ENCODE data around the gene IP6K3.

Gene IP6K3

GRCh38 chr6:33686981-33687975 is 59.4 kb downstream of the IP6K3 start:
- no peak overlapping the region for H3K4me3 ChIP-seq (replicated peaks; ENCODE audit: low read depth, low read length)
- no peaks in the 10 kb centered on the region for H3K27me3 ChIP-seq (replicated peaks; ENCODE audit: control insufficient read depth, insufficient read depth, low read length)
- TF ChIP-seq CTCF (IDR thresholded peaks at IDR 0.05; ENCODE audit: insufficient read depth, low read length, poor library complexity, severe bottlenecking), result no peak
- no peak for DNase-seq (ENCODE audit: extremely low read depth, insufficient read length)
- peaks cover 56% of the 10 kb centered on the region for H3K36me3 ChIP-seq (ENCODE audit: control insufficient read depth, insufficient read depth, low read length)

DNA sequence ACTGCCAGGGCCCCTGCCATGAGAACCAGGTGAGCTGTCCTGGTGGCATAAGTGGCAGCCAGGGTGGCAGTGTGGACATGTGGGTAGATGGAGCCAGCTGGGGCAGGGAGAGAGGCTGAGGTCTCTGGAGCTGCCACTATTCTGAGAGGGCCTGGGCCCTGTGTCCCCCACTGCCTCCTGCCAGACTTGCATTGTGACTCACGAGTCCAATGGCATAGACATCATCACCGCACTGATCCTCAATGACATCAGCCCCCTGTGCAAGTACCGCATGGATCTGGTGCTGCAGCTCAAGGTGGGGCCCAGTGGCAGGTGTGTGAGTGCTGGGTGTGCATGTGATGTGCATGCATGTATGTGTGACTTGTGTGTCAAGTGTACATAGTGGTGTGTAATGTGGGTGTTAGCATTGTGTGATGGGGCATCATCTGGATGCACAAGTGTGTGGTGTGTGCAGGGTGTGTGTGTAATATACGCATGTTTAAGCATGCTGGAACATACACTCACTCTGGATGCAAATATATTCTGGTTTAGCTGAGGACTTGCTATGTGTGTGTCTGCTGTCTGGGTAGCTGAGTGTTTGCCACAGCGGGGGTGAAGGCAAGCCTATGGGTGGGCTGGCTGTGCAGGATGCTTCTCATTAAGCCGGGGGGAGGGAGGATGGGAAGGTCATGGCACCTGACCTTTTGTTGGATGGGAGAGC is 60.3 kb downstream of the IP6K3 start:
- no peak for DNase-seq (ENCODE audit: extremely low read depth, insufficient read length)
- no peak for TF ChIP-seq CTCF (IDR thresholded peaks at IDR 0.05; ENCODE audit: insufficient read depth, low read length, poor library complexity, severe bottlenecking)
- no peak overlapping the region for H3K4me3 ChIP-seq (replicated peaks; ENCODE audit: low read depth, low read length)
- peaks cover 50% of the 10 kb centered on the region for H3K36me3 ChIP-seq (ENCODE audit: control insufficient read depth, insufficient read depth, low read length)
- H3K27me3 ChIP-seq (replicated peaks; ENCODE audit: control insufficient read depth, insufficient read depth, low read length), result no peaks in the 10 kb centered on the region

DNA sequence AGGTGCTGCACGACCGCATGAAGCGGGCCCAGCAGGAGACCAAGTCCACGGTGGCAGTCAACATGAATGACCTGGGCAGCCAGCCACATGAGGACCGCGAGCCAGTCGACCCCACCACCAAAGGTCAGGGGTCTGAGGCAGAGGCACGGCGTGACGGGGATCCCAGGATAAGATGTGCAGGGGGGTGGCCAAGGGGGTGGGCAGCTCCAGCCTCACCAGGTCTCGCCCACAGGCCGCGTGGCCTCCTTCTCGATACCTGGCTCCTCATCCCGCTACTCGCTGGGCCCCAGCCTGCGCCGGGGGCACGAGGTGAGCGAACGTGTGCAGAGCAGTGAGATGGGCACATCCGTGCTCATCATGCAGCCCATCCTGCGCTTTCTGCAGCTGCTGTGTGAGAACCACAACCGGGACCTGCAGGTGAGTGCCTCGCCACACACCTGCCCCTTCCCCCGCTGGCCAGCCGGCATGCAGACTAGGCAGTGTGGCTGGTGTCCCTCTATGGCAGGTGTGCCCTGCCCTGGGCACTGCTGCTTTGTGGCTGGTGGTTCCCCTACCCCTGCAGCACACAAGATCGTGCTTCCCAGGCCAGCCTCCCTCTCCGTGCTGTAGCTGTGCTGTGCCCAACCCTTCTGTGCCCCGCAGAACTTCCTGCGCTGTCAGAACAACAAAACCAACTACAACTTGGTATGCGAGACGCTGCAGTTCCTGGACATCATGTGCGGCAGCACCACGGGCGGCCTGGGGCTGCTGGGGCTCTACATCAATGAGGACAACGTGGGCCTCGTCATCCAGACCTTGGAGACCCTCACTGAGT is 61.1 kb downstream of the IP6K3 start:
- Histone ChIP-seq H3K27me3 (replicated peaks; ENCODE audit: control insufficient read depth, insufficient read depth, low read length) (no peaks in the 10 kb centered on the region), H3K4me3 (replicated peaks; ENCODE audit: low read depth, low read length) (no peak overlapping the region), H3K36me3 (ENCODE audit: control insufficient read depth, insufficient read depth, low read length) (peaks cover 46% of the 10 kb centered on the region)
- DNase-seq (ENCODE audit: extremely low read depth, insufficient read length), result no peak
- TF ChIP-seq CTCF (IDR thresholded peaks at IDR 0.05; ENCODE audit: insufficient read depth, low read length, poor library complexity, severe bottlenecking), result no peak

- no peaks in the 10 kb centered on the region for H3K27me3 ChIP-seq (replicated peaks; ENCODE audit: control insufficient read depth, insufficient read depth, low read length)
- no peak overlapping the region for H3K4me3 ChIP-seq (replicated peaks; ENCODE audit: low read depth, low read length)
- DNase-seq (ENCODE audit: extremely low read depth, insufficient read length), result no peak
- TF ChIP-seq CTCF (IDR thresholded peaks at IDR 0.05; ENCODE audit: insufficient read depth, low read length, poor library complexity, severe bottlenecking), result no peak
- peaks cover 45% of the 10 kb centered on the region for H3K36me3 ChIP-seq (ENCODE audit: control insufficient read depth, insufficient read depth, low read length)
Measured at GRCh38 chr6:33684983-33685382, 61.7 kb downstream of the IP6K3 start.

DNA sequence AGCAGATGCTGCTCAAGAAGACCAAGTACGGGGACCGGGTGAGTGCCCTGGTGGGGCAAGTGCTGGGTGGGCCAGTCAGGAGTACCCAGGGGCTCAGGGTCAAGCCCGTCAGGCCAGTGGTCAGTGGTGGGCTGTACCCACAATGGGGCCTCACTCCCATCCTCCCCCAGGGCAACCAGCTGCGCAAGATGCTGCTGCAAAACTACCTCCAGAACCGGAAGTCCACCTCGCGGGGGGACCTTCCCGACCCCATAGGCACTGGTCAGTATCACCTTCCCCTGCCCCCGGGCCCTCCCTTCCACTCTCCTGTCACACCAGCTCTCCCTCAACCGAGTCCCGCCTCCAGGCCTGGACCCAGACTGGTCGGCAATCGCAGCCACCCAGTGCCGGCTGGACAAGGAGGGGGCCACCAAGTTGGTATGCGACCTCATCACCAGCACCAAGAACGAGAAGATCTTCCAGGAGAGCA is 62.2 kb downstream of the IP6K3 start:
- peaks cover 40% of the 10 kb centered on the region for H3K36me3 ChIP-seq (ENCODE audit: control insufficient read depth, insufficient read depth, low read length)
- TF ChIP-seq CTCF (IDR thresholded peaks at IDR 0.05; ENCODE audit: insufficient read depth, low read length, poor library complexity, severe bottlenecking), result no peak

More for the DNA sequence above, 62.2 kb downstream of the IP6K3 start:
- Histone ChIP-seq H3K27me3 (replicated peaks; ENCODE audit: control insufficient read depth, insufficient read depth, low read length) (no peaks in the 10 kb centered on the region), H3K4me3 (replicated peaks; ENCODE audit: low read depth, low read length) (no peak overlapping the region)
- DNase-seq (ENCODE audit: extremely low read depth, insufficient read length), result no peak

Measured in GM06990 (cell line).